HepG2 (cell line): Measurements from ENCODE around the gene NOTO. TPM values are rescaled to one million over a fixed set of nuclear protein-coding genes. Genes with fewer than 3 reads are reported as not detected.
A peak's percentile ranks its signal among the peaks of the same experiment; 100 is the strongest.

Source experiments
- AHDC1 ChIP-seq: sonication (generic); formaldehyde crosslinking; IDR thresholded peaks from 2 replicates; pipeline ENCODE4 v1.5.1; 2020; ENCODE audit warnings: mild to moderate bottlenecking, missing genetic modification reagents, borderline replicate concordance
- AKNA ChIP-seq: sonication (generic); formaldehyde crosslinking; IDR thresholded peaks from 2 replicates; pipeline ENCODE4 v1.4.0; 2020; ENCODE audit warnings: missing genetic modification reagents, borderline replicate concordance
- FOSL1 ChIP-seq: sonication (generic); formaldehyde crosslinking; IDR thresholded peaks from 2 replicates; pipeline ENCODE4 v1.9.0; 2021; ENCODE audit warnings: missing genetic modification reagents, borderline replicate concordance
- KDM2A ChIP-seq: sonication (generic); formaldehyde crosslinking; IDR thresholded peaks from 2 replicates; pipeline ENCODE4 v1.4.0; 2020; ENCODE audit warnings: low read depth, missing genetic modification reagents, borderline replicate concordance
- KLF12 ChIP-seq: sonication (generic); formaldehyde crosslinking; IDR thresholded peaks from 2 replicates; pipeline ENCODE4 v1.4.0; 2020; ENCODE audit warnings: missing genetic modification reagents, borderline replicate concordance
- MAX ChIP-seq: IDR thresholded peaks from 2 replicates; pipeline ENCODE4 v1.6.1; 2012; ENCODE audit warnings: inconsistent platforms
- MYPOP ChIP-seq: sonication (generic); formaldehyde crosslinking; IDR thresholded peaks from 2 replicates; pipeline ENCODE4 v1.8.1; 2023; ENCODE audit warnings: mild to moderate bottlenecking, moderate library complexity, missing genetic modification reagents
- RAD51 ChIP-seq: fragments of 450-650 bp; IDR thresholded peaks from 2 replicates; pipeline ENCODE4 v1.6.1; 2016; ENCODE audit warnings: borderline replicate concordance
- RXRB ChIP-seq: IDR thresholded peaks from 2 replicates; pipeline ENCODE4 v1.6.1; 2016; ENCODE audit warnings: borderline replicate concordance, missing genetic modification reagents, missing compliant biosample characterization
- SMAD1 ChIP-seq: sonication (generic); formaldehyde crosslinking; IDR thresholded peaks from 2 replicates; pipeline ENCODE4 v1.4.0; 2020; ENCODE audit warnings: missing genetic modification reagents, low read depth, mild to moderate bottlenecking, borderline replicate concordance
- TBX2 ChIP-seq: sonication (generic); formaldehyde crosslinking; IDR thresholded peaks from 2 replicates; pipeline ENCODE4 v1.5.0; 2020; ENCODE audit warnings: missing genetic modification reagents, mild to moderate bottlenecking, borderline replicate concordance
- ZNF3 ChIP-seq: IDR thresholded peaks from 2 replicates; pipeline ENCODE4 v1.7.0; 2017; ENCODE audit warnings: inconsistent platforms
- ZNF883 ChIP-seq: sonication (generic); formaldehyde crosslinking; IDR thresholded peaks from 2 replicates; pipeline ENCODE4 v1.5.1; 2020; ENCODE audit warnings: mild to moderate bottlenecking, missing genetic modification reagents; ENCODE audit errors: not compliant biosample characterization
- polyA plus RNA-seq, 8 experiments: library from polyadenylated mRNA; depleted of rRNA in 3 of 8; stranded (reverse) in 7 of 8; unstranded in 1 of 8; fragments of >200 nt; fragmentation: Illumina TruSeq in 4 of 8; extraction: Trizol in 4 of 8; gene quantifications; 2 replicates each; pipeline versions ENCODE4 v1.2.1 to v1.2.3, GENCODE V29; 2011 to 2016; ENCODE audit warnings: low read depth in 4 of 8, missing spikeins in 1 of 8, mixed read lengths in 1 of 8; ENCODE audit not compliant: insufficient read depth in 1 of 8
- total RNA-seq, 5 experiments: library from RNA; depleted of rRNA; stranded (reverse); fragments of >200 nt; fragmentation: Illumina TruSeq; extraction: Trizol; gene quantifications; 2 replicates each; pipeline ENCODE4 v1.2.3, GENCODE V29; 2016; ENCODE audit warnings: low read depth in 1 of 5
- TF ChIP-seq, protein P1 (sequence below): sonication (generic); formaldehyde crosslinking; IDR thresholded peaks from 2 replicates; pipeline ENCODE4 v1.5.1; 2020; ENCODE audit warnings: missing genetic modification reagents, mild to moderate bottlenecking, borderline replicate concordance

Gene NOTO
- total and polyA plus RNA-seq, 2 of the 13 experiments (the other 11 are each of a cell fraction or from before 2014, with no cell fraction given): not detected

DNA sequence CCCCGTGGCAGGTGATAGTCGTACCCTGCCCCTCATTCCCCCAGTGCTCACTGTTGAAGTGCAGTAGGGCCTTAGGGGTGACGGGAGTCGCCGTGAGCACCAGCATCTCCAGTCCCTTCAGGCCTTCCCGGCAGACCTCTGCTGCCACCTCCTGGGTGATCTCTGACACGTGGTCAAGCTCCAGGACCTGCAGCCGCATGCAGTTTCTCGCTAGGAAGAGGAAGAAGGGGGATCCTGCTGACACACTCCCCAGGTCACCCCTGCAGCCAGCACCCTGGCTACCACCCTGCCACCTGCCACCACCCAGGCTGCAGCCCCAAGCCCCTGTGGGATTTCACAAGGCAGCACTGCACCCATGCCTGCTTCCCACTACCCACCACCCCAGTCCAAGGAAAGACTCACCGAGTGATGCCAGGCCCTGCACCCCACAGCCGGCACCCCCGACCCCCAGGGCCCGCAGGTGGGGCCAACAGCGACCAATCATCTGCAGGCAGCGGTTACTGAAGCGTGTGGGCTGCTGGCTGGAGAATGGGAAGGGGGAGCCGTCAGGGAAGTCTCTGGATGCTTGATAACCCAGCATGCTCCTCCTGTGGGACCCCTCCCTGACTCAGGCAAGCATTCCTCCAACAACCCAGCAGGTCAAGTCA is 58.1 kb downstream of the NOTO start (continued):
- TF ChIP-seq AHDC1 (CRISPR knock-in tag): no peak
- TF ChIP-seq SMAD1: no peak; the same call in 1 of the 2 replicates
- peak; percentile 19 for TF ChIP-seq ZNF883 (CRISPR knock-in tag)
- no peak for TF ChIP-seq FOSL1 (CRISPR knock-in tag)
- no peak for TF ChIP-seq RAD51
- TF ChIP-seq ZNF3 (CRISPR knock-in tag): no peak
- TF ChIP-seq, protein P1, sequence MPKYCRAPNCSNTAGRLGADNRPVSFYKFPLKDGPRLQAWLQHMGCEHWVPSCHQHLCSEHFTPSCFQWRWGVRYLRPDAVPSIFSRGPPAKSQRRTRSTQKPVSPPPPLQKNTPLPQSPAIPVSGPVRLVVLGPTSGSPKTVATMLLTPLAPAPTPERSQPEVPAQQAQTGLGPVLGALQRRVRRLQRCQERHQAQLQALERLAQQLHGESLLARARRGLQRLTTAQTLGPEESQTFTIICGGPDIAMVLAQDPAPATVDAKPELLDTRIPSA (CRISPR knock-in tag): no peak
- peak; percentile 93 for TF ChIP-seq MAX
- TF ChIP-seq KDM2A (CRISPR knock-in tag): peak; percentile 49; the same call in 1 of the 2 replicates
- TF ChIP-seq MYPOP: no peak
- TF ChIP-seq AKNA (CRISPR knock-in tag): no peak
- 0 out of 2 replicates have a peak, but pooled peaks have one; percentile 15 for TF ChIP-seq TBX2 (CRISPR knock-in tag)
- TF ChIP-seq KLF12 (CRISPR knock-in tag): no peak
- TF ChIP-seq RXRB (CRISPR knock-in tag): peak; percentile 47; the same call in 1 of the 2 replicates
